SH-SY5Y (cell line): ENCODE measurements around the gene APOE.
A peak's percentile ranks its signal among the peaks of the same experiment; 100 is the strongest.

Source experiments
- GATA2 ChIP-seq: IDR thresholded peaks from 2 replicates; pipeline ENCODE4 v1.6.1; 2011; ENCODE audit warnings: mild to moderate bottlenecking, low read depth, low read length
- GATA3 ChIP-seq: IDR thresholded peaks from 2 replicates; pipeline ENCODE4 v1.6.1; 2011; ENCODE audit warnings: low read depth, mild to moderate bottlenecking, low read length, moderate library complexity

Gene APOE

DNA sequence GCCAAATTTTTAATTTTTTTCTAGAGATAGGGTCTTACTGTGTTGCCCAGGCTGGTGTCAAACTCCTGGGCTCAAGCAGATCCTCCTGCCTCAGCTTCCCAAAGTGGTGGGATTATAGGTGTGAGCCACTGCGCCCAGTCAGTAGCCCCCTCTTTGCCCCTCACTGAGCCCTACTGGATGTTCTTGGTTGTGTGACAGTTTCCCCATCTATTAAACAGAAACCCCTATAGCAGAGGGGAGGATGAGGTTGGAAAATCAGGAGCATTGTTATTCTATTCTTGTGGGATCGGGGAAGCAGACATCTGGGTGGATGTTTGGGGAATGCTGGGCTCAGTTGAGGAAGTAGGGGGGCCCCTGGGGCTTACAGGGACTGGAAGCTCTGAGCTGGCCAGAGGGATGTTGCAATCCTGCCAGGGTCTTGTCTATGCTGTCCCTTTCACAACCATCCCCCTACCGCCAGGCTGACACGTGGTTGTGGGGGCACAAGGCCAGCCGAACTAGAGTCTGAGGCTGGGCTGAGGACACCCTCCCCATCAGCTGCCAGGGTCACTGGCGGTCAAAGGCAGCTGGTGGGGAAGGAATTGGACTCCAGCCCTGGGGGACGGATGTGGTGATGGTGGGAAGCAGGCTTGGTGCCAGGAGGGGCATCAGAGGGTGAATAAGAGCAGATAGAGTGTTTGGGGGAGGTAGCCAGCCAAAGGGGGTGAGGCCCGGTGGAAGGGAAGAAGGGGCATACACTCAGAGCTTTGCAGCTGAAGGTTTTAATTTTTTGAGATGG, 19.7 kb downstream of the APOE start:
- TF ChIP-seq GATA3 (no peak), GATA2 (no peak)

DNA sequence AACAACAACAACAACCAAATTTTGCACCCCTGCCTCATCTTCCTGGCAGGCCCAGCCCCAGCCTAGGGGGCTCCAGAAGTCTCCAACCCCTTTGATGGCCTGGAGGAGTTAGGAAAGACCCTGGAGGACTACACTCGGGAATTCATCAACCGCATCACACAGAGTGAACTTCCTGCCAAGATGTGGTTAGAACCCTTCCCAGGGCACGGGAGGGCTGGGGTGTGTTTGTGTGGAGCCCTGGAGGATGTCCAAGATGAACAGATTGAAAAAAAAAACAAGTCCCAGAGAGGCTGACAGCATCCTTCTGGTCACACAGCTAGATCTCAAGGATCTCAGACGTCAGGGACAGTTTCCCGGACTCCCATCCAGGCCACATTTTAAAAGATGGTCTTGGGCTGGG, 22.1 kb downstream of the APOE start:
- TF ChIP-seq GATA3 (no peak), GATA2 (no peak)

DNA sequence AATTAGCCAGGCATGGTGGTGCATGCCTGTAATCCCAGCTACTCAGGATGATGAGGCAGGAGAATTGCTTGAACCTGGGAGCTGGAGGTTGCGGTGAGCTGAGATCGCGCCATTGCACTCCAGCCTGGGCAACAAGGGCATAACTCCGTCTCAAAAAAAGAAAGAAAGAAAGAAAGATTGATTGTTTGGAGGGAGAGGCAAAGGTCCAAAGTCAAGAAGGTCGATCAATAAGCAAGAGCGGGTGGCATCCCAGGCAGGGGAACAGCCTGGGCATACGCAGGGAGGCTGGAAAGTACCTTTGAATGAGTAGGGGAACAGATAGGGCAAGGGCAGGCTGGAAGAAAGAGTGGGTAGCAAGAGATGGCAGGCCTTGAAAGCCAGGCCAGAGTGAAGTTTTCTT, 24.5 kb downstream of the APOE start:
- TF ChIP-seq GATA2 (no peak), GATA3 (no peak)

DNA sequence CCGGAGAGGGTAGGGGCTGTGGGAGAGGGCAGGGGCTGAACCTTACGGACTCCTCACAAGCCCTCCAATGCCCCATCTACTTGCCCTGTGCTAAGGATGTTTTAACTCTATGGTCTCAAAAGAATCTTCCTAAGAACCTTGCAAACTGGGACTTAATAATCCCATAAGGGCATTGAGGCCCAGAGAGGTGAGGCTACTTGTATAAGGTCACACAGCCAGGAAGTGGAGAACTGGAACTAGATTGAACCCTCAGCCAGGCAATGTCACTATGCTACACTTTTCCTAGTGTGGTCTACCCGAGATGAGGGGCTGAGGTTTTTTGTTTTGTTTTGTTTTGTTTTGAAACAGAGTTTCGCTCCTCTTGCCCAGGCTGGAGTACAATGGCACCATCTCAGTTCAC, 25.9 kb downstream of the APOE start:
- TF ChIP-seq GATA2 (no peak), GATA3 (no peak)

GRCh38 chr19:44939668-44940067, 34.1 kb downstream of the APOE start:
- TF ChIP-seq GATA3 (no peak), GATA2 (no peak)

GRCh38 chr19:44942067-44942571, 36.5 kb downstream of the APOE start, which contains the start of gene APOC4:
TSS of gene APOC4 (plus strand) at chr19:44942237. CDS start at chr19:44942278, 41 bp downstream.
- no peak for TF ChIP-seq GATA3
- TF ChIP-seq GATA2 = no peak

GRCh38 chr19:44943801-44944249, 38.2 kb downstream of the APOE start:
- no peak for TF ChIP-seq GATA2
- no peak for TF ChIP-seq GATA3

- TF ChIP-seq GATA2 (no peak), GATA3 (no peak)
Measured at GRCh38 chr19:44947041-44947581, 41.5 kb downstream of the APOE start.

DNA sequence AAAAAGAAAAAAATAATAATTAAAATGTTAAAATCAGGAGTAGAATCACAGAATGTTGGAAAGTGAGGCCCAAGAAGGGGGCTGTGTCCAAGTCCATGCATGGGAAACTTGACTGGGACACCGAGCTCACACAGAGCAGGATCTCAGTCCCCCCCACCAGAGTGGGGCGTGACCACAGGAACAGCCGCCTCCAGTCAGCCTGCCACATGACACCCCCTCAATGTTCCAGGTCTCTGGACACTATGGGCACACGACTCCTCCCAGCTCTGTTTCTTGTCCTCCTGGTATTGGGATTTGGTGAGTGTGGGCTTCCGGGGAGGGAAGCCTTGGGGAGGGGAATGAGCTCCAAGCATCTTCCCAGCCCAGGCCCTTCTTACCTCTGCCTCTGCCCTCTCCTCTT, 42.6 kb downstream of the APOE start:
- TF ChIP-seq GATA3 (no peak), GATA2 (no peak)

DNA sequence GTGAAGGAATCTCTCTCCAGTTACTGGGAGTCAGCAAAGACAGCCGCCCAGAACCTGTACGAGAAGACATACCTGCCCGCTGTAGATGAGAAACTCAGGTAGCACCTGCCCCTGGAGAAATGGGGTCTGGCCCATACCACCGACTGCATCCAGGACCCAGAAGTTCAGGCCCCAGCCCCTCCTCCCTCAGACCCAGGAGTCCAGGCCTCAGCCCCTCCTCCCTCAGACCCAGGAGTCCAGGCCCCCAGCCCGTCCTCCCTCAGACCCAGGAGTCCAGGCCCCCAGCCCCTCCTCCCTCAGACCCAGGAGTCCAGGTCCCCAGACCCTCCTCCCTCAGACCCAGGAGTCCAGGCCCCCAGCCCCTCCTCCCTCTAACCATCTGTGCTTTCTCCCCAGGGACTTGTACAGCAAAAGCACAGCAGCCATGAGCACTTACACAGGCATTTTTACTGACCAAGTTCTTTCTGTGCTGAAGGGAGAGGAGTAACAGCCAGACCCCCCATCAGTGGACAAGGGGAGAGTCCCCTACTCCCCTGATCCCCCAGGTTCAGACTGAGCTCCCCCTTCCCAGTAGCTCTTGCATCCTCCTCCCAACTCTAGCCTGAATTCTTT, 43.3 kb downstream of the APOE start:
- TF ChIP-seq GATA3 (no peak), GATA2 (no peak)

DNA sequence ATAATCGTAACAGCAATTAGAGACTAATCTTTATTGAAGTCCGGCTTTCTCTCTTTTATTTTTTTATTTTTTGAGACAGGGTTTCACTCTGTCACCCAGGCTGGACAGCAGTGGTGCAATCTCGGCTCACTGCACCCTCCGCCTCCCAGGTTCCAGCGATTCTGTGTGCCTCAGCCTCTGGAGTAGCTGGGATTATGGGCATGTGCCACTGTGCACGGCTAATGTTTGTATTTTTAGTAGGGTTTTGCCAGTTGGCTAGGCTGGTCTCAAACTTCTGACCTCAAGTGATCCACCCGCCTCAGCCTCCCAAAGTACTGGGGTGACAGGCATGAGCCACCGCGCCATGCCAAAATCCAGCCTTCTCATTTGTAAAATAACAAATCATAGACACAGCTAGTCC, 44.0 kb downstream of the APOE start:
- no peak for TF ChIP-seq GATA2
- no peak for TF ChIP-seq GATA3

DNA sequence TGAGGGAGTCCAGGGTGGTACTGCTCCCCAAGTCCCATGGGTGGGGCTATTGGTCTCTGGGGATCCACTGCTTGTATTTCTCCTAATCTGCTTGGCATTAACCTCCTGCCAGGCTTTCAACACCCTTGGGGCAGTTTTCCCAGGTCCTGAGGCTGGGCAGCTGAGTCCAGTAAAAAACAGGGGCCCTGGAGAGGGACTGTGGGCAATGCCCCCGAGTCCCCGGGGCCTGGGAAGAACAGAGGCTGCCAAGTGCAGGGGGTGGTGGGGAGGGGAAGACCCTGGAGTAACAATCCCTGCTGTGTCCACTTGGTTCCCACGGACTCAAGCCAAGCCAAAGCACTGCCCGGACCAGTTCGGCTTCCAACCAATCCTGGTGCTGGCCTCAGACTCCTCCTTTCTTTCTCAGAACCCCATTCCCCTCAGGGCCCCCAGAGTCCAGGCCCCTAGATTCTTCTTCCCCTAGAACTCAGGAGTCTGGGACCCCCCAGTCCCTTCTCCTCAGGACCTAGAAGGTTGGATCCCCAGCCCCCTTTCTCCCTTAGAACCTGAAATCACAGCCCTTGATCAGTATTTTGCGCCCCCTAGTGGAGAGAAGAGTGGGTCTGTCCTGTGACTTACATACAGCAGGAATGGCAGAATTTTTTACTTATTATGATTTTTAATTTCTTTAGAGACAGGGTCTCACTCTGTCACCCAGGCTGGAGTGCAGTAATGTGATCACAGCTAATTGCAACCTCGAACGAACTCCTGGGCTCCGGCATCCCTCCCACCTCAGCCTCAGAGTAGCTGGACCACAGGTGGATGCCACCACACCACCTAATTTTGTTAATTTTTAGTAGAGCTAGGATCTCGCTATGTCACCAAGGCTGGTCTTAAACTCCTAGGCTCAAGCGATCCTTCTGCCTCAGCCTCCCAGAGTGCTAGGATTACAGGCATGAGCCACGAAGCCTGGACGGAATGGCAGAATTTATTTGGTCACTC, 45.9 kb downstream of the APOE start:
- TF ChIP-seq GATA3 (no peak), GATA2 (peak; percentile 66)

DNA sequence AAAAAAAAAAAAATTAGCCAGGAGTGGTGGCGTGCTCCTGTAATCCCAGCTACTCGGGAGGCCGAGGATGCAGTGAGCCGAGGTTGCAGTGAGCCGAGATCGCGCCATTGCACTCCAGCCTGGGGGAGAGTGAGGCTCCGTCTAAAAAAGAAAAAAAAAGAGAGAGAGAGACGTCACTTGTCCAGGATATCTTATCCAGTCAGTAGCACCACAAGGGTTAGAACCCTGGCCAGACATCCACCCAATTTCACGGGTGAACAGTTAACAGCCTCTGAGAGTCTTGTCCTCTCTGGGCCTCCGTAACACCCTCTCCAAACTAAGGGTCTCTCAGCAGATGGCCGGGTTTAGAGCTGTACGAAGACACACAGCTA, 48.7 kb downstream of the APOE start:
- TF ChIP-seq GATA3 (no peak), GATA2 (no peak)

- TF ChIP-seq GATA3 (no peak), GATA2 (no peak)
Measured at GRCh38 chr19:44954649-44955504, 49.3 kb downstream of the APOE start, which contains the start of gene CLPTM1. TSS of gene CLPTM1 (plus strand) at chr19:44955380. CDS start at chr19:44955396, 16 bp downstream.
